DMS 273 treated with DMSO at 0.1 percent for 48 hours (cell line): ENCODE data around the gene IGFBP4.
A peak's percentile ranks its signal among the peaks of the same experiment; 100 is the strongest.

Experiments used
- DNase-seq: peaks from one replicate; lab custom pipeline; 2025; lab: John Stamatoyannopoulos, UW

The IGFBP4 gene

DNA sequence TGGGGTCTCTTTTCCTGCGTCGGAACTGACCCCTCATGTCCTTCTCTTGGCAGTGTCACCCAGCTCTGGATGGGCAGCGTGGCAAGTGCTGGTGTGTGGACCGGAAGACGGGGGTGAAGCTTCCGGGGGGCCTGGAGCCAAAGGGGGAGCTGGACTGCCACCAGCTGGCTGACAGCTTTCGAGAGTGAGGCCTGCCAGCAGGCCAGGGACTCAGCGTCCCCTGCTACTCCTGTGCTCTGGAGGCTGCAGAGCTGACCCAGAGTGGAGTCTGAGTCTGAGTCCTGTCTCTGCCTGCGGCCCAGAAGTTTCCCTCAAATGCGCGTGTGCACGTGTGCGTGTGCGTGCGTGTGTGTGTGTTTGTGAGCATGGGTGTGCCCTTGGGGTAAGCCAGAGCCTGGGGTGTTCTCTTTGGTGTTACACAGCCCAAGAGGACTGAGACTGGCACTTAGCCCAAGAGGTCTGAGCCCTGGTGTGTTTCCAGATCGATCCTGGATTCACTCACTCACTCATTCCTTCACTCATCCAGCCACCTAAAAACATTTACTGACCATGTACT is 13.2 kb downstream of the IGFBP4 start:
- no peak for DNase-seq

DNA sequence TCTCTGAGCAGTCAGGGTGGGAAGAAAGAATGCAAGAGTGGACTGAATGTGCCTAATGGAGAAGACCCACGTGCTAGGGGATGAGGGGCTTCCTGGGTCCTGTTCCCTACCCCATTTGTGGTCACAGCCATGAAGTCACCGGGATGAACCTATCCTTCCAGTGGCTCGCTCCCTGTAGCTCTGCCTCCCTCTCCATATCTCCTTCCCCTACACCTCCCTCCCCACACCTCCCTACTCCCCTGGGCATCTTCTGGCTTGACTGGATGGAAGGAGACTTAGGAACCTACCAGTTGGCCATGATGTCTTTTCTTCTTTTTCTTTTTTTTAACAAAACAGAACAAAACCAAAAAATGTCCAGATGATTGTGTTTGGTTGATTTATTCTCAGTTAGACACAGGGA is 14.1 kb downstream of the IGFBP4 start:
- DNase-seq = no peak

DNA sequence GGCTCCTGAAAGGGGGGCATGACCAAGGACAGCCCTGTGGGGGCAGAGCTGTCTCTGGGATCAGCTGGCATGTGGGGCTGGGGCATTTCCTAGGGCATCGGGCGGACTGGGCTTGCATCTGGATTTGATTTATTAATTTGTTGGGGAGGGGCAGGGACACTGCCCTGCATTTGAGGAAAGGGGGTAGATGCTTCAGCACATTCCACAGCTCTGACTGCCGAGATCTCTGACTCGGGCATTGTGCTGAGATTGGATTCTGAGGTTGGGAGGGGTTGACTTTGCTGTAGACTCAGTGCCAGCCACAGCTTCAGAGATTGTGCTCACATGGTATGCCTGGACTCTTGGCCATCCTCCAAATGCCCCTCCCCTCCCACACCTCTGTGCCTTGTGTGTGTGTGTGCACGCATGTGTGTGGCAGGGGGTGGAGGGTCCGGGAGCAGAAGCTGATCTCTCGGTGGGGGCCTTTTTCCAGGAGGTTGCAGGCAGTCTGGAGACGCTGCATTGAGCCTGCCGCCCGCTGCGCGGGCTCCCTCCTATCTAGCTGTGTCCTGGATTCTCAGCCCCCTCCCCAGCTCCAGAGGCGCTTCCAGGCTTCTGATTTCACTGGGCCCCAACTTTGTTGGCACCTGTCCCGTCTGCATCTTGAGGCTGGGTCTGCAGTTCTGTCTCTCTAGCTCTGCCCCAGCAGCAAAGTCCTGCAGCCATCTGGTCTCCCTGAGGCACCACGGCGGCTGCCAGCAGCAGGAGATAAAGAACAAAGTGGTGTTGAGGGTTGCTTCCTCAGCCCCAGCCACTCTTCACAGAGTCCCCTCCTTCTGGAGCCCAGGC is 14.9 kb downstream of the IGFBP4 start:
- DNase-seq = peak; percentile 89

DNA sequence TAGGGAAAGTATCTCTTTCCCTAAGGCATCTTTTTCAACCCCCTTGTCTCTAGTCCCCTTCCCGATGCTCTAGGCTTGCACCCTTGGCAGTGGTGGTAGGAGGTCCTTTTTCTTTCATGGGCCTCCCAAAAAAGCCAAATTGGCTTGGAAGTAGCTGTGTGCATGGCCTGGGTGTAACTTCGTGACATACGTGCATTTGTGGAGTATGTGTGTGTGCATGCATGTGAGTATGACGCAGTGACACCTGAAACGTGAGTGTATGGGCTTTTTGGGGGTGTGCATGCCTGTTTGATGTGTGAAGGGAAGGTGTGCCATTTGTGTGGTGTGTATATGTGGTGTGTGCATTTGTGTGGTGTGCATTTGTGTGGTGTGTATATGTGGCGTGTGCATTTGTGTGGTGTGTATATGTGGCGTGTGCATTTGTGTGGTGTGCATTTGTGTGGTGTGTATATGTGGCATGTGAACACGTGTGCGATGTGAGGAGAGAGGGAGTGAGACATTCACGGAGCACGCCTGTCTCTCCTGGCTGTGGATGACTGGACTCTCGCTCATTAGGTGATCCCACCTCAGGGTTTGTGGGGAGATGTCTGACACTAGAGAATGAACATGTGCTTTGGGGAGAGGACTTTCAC is 15.7 kb downstream of the IGFBP4 start:
- DNase-seq = no peak

DNA sequence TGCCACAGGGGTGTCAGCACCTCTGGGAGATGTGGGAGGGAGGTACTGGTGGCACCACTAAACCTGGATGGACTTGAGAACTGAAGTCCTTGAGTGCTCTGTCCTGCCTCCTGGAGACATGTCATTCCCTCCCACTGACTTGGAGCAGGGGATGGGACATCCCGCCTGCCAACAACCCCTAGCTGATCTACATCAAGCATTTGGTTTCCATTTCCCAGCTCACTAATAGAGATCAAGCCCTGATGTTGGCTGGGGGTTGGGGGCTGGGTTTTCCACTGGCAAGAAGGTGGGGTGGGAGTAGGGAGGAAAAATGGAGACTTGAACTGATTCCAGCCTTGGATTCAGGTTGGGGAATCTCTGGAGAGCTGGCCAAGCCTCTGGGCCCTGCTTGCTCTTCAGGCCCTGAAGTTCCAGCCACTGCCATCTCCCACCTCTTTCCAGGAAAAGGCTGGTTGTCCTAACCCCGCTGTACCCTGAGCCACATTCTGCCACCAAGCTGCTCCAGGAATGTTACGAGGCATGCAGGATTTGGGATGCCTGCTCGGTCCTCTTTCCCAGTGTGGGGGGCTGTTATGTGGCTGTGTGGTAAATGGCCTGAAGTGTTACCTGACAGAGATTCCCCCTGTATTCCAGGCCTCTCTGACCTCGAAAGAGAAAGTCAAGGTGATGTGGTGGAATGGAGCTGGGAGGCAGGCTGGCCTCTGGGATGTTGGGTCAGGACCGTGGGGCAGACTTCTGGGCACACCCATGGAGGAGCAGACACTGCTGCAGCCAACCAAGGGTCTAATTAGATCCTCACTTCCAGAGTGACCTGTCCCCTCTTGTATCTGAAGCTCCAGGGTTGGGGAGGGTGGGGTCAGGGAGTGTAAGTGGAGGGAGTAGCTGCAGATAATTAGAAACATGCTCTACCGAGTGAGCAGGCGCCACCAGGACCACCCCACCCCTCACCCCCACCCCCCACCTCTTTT is 16.7 kb downstream of the IGFBP4 start:
- peak; percentile 32 for DNase-seq

DNA sequence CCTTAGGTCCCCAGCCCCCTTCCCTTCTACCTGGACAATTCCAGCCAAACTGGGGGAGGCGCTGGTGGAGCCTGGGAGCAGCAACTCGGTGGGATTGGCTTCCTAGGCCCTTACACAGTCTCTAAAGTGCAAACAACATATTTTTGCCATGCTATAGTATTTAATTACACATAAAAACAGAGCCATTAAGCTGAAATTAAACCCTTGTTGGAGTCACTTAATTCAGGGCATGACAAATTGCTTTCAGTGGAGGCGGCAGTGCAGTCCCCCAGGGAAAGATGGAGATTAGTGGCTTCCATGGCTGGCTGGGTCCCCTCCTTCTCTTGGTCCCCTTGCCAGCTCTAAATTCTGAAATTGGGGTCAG is 17.3 kb downstream of the IGFBP4 start:
- no peak for DNase-seq

DNA sequence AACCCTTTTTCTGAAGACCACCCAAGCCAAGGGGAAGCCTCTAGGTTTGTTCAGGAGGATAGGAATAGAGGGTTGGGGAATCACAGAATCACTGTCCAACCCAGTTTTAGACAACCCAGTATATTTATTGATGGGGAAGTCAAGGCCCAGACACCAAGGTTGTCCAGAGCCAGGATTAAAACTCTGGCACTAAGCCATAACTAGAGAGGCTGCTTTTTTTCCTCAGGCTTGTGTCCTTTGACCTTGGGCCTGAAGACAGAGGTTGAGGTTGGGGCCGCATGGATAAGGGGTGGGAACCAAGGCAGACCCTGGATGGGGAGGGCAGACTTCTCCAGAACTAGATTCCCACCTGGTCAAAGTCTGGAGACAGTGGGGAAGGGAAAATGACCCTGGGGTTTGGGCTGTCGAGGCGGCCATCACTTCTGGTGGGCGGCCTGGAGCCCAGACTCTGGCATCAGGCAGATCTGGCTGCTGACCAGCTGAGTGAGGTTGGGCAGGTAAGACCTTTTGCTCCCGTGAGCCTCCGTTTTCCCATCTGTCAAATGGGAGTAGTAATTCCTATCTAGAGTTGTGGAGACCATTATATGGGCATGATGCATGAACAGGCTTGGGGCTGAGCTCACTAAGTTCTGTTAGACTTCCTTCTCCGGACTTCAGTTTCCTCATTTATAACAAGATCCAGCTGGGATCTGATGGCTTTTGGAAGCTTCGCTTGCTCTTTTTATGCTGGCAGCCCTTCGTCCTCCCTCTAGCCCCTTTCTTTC is 17.9 kb downstream of the IGFBP4 start:
- DNase-seq = no peak

DNA sequence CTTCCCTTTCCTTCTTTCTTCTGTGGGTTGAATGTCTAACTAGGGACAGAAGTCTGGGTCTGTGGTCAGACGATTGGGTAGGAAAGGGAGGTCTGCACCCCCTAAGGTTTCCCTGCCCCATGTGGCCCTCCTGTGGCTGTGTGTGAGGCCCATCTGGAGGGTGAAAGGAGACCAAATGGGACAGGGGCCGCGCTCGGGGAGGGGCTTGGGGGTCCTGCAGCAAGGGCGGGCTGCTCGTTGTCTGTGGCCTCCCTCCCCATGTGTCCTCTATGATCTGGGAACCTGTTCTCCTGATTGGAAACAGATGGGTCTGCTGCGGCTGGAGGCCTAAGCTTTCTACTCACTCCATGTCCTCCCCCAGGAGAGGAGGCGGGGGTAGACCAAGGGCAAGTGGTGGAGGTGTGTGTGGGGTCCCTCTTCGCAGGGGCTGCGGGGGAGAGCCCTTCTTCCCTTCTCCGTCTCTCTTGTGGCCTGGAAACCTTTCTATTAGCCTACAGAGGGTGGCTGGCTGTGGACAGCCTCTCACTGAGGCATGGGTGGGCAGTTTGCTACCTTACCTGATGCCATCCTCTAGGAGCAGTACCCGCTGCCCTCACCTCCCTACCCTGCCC is 18.6 kb downstream of the IGFBP4 start:
- DNase-seq = no peak

DNA sequence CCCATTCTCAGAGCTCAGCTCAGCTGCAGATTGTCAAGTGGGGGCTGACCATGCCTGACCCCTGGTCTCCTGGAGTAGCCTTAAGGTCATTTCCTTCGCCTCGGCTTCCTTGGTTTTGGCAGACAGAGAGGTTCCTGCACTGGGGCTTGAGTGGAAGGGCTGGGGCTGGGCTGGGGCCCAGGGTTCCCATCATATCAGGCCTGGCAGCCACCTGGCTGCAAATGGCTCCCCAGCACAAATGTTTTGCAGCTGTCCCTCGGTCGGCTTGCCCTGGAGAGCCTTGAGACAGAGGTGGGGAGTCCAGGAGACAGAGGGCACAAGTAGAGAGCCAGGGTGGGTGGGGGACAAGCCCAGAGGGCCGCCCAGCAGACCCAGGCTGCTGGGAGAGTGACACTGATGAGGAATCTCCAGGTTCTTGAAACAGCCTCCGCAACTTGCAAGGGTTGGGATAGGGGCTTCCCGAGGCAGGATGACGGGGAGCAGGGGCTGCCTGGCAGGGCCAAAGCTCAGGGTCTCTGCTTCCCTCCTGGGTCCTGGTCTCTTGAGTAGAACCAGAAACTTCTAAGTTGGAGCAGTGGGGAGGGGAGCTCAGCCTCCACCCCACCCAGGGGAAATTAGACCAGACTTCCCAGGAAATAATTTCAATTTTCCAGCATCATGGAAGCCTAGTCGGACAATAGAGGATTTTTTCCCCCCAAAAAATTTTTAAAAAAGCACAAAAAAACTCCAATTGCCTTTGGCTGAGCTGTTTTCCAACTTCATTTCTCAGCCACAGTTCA is 19.3 kb downstream of the IGFBP4 start:
- DNase-seq = no peak

DNA sequence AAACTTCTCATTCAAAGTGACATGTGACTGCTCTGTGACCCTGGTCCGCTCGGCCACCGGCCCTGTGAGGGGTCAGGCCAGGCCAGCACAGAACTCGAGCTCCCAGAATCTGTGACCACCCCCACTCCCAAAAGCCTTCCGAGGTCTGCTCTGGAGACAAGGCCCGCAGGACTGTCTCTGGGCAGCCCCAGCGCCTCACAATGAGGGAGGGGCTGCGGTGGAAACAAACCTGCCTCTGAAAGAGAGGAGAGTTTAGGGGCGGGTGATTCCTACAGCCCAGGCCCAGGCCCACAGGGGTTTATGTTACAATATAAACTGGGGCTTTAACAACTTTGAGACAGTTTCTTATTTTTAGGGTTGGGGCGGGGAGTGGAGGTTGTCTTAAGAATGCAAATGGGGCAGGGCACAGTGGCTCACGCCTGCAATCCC is 19.9 kb downstream of the IGFBP4 start:
- DNase-seq = no peak

DNA sequence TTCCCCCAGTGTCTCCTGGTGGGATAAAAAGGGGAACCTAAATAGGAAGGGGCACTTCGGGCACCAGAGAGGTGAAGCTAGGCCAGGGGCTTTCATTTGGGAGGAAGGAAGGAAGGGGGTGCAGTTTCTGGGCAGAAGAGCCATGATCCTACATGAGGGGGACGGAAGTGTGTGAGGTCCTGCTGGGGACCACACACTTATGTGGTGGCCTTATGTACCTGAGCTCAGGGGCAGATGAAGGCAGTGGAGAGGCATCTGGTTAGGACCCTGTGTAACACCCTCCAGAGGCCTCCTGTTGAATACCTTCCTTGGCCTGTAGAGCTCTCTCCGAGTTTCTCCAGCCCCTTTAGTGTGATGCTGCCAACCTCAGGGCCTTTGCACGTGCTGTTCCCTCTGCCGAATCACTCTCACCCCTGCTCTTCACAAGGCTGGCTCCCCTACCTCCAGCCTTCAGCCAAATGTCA is 21.2 kb downstream of the IGFBP4 start:
- DNase-seq = no peak

DNA sequence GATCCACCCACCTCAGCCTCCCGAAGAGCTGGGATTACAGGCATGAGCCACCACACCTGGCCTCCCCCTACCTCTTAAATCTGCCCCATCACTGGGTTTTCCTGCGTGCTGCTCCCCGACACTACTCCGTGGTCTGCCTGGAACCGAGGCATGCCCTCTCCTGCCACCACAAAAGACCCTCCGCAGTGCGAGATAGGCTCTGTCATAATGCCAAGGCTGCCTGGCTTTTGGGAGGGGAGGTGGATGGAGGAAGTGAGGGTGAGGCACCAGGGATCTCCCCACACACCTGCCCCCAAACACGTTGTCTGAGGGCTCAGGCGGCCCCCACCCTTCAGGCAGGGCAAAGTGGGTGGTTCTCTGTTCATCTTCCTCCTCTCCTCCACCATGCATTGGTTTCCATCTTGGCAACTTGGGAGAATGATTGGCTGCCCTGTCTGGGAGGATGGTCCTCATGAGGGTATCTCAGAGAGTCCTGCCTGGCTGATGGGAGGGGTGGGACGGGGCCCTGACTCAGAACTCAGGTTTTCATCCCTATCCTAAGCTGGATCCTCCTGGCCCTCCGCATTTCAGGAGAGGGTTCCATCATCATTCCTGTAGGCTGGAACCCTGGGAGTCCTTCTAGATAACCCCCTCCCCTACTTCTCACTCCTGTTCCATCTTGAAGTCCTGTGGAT is 23.2 kb downstream of the IGFBP4 start:
- no peak for DNase-seq

DNA sequence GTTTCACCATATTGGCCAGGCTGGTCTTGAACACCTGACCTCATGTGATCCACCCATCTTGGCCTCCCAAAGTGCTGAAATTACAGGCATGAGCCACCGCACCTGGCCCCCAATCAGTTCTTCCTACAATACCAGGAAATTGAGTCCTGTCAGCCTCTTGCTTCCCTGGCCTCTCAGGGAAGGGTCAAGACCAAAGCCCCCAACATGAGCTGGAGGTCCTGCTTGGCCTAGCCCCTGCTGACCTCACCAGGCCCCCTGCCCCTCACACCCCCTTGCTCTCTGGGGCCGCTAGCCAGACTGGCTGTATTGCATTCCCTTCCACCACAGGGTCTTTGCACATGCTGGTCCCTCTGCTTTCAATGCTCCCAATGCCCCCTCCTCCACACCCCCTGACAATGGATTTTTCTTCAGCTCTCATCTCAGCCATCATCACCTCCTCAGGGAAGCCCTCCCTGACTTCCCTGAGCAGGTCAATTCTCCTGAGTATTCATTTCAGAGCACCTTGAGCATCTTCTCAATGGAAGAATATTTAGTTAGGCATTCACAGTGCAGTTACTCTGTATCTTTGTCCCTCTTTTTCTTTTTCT is 24.1 kb downstream of the IGFBP4 start:
- no peak for DNase-seq

DNA sequence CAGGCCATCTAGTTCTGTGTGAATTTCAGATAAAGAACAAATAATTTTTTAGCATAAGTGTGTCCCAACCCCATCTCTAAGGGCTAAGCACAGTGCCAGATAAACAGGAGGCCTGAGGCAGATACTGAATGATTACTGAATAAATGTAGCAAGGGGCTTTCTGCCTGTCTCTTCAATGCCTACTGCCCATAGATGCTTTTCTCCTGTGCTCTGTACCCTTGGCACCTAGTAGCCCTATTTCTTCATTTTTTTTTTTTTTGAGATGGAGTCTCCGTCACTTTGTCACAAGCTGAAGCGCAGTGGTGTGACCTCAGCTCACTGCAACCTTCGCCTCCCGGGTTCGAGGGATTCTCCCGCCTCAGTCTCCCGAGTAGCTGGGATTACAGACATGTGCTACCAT is 25.3 kb downstream of the IGFBP4 start:
- DNase-seq = no peak

DNA sequence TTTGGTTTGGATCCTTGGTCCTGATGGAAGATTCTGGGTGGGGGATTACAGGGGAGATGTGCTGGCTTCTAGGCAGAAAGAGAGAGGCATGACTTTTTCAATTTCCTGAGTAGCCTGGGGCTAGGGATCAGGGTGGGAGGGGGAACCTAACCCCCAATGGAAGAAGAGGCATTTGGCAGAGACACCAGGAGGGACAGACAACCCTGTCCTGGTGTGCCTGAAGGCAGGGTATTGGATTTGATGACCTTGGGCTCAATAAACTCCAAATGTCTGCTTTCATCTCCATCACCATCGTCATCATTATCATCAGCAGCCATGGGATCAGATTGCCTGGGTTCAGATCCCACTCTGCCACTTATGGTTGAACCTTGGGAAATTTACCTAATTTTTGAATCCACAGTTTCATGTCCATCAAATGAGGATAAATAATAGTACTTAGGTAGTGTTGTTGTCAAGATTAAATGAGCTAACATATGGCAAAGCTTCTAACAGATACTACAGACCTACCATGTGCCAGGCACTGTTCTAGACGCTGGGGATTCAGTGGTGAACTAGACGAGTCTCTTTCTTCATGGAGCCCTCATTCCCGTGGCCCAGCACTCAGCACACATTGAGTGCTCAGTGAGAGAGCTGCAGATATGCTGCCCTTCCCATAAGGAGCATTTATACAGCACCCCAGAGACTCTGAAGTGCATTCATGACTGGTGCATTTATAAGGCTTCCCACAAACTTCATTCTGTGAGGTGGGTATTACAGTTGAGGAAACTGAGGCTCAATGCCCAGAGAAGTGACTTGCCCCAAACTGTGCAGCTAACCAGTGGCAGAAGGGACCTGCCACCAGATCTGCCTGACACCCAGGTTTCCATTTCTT is 26.8 kb downstream of the IGFBP4 start:
- DNase-seq = no peak

DNA sequence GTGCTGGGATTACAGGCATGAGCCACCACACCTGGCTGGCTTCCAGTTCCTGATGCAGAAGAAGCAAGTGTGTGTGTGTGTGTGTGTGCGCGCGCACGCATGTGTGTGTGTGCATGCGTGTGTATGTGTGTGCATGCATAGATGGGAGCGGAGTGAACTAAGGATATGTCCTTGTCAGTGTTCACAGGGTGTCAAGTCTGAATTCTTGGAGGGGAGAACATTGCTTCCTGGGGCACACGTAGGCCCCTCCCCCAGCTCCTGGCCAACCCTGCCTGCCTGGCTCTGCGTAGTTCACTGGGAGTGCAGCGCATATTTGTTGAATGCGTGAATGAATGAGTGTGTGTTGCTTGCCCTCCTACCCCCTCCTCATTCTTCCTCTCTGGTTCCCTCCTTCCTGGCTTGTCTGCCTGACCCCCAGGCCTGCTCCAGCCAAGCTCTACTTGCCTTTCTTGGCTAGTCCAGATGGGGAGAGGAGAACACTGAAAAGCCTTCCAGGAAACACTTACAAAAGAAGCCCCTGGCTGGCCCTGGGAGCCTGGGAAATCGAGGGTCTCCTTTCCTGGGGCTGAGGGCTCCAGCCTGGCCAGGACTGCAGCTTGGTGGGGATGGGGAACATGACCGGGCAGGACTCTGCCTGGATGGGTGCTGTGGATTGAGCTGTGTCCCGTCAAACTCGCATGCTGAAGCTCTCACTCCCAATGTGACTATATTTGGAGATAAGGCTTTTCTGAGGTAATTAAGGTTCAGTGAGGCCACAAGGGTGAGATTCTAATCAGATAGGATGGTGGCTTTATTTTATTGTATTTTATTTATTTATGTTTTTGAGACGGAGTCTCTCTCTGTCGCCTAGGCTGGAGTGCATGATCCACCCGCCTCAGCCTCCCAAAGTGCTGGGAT is 27.9 kb downstream of the IGFBP4 start:
- DNase-seq = no peak
